Nucleus accumbens (tissue), 56 donors: Measurements from ENCODE around the gene TMEM132D.

Source experiments
- DNase-seq, 56 donors: peaks; one replicate each; lab custom pipeline; 2025; lab: John Stamatoyannopoulos, UW

Gene TMEM132D

DNA sequence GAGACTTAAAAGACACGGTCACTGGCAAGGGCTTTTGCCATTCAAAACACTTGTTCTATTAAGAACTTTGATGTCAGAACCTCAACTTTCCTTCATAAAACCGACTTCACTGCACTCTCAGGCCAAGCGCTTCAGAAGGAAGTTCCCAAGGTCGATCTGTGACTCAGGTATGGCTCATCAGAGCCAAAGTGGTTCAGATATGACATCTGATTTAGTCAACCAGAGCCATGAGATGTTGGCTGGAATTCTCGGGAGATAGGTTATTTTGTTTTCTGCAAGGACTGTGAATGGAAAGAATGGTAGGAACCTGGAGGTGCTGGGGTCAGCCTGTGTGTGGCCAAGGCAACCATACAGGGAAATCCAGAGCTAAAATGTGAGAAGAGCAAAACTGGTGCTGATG lies 604.9 kb downstream of the TMEM132D start:
- no peak for DNase-seq

DNA sequence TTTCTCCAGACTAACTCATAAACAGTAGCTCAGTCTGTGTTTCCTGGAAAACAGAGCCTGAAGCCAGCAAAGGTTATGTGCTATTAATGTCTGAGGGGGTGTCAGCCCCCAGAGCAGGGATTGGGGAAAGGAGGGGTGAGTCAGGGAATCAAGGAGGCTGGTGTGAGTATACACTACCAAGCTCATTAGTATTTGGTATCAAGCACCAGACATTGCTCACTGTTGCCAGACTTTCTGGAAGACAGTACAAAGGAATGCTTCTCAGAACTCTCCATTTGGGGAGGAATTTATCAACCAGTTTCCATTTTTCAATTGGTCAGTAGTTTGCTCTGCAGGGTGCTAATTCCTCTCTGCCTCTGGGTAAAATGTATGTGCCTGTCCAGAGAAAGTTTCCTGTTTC lies 607.2 kb downstream of the TMEM132D start:
- DNase-seq = peak in 1 of 56 donors; percentile 2

DNA sequence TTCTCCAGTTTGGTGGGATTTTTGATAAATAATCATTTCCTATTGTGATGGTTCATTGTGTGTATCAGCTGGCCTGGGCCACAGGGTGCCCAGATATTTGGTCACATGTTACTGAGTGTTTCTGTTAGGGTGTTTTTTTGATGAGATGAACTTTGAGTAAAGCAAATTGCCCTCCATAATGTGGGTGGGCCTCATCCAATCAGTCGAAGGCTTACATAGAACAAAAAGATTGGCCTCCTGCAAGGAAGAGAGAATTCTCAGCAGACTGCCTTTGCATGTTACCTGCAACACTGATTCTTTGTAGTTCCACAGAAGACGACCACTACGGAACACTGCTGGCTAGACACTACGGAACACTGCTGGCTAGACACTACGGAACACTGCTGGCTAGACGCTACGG lies 609.0 kb downstream of the TMEM132D start:
- no peak for DNase-seq

DNA sequence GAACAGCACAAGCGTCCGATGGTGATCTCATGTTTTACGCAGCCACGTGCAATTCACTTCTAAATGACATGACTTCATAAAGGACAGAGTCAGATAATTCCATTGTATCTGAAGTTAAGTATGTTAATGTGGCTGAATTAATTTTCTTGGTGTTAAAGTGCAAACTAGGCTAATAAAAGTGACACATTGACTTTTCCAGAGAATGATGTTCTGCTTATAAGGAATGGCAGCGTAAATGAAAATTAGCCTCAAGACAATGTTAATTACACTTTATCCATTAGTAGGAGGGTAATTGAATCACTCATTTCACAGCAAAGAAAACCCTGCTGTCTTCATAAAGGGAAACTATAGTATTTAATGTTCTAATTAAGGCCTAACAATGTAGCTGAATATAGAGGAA lies 624.1 kb downstream of the TMEM132D start:
- no peak for DNase-seq

DNA sequence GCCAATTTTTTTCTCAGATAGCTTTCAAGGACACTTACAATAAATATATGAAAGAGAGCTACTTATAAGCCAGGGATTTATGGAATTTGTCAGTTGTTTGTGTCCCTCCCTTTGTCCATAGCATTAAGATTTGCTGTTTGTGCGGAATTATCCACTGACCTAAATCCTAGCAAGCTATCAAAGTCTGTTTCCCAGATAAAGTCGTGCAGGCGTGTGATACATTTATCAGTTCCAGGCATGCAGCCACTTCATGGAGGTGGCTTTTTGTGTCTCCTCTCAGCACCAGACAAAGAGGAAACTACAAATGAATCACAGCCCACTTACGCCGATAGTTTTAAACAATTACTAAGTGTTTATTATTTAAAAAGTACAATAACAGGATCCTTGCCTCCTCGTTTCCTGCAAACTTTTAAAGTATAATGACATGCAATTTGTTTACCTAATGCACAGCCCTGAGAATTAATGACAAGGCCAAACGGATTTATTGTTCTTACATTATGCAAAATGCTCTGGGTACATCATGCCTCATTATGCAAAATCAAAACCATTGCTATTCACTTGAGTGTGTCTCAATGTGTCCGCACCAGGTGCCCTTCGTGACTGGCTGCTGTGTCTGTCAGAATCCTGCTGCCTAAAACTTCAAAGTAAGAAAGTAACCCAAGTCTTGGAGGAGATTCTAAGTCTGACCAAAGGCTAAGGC lies 627.3 kb downstream of the TMEM132D start:
- DNase-seq = no peak

DNA sequence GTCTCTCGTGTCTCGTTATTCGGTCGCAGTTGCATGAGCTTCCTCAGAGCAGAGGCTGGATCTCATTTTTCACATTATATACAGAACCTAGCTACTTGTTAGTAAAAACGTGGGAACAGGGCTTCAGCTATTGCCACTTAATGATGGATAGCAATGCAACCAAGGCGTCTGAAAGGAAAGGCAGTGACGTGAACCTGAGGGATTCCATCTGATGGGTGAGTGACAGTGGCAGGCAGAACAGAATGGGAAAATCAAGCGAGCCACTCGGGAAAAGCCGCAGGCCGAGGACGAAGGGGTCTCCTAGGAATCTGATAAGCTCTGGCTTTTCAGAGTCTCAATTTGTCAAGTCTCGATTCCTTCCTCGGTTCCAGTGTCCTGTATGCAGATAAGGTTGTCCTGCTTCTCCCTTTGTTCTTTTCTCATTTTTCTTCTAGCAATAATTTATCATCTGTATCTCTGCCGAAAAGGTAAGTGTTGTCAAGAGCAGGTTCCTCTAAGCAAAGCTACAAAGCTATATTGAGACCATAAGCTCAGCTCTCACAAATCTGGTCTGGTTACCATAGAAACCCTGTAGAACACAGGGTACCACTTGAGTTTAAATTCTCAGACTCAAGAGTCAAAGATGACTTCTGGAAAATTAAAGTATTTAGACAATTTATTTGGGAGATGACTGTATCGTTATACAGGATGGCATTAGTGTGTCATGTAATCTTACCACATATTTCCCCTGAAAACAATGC lies 633.9 kb downstream of the TMEM132D start:
- DNase-seq = no peak

DNA sequence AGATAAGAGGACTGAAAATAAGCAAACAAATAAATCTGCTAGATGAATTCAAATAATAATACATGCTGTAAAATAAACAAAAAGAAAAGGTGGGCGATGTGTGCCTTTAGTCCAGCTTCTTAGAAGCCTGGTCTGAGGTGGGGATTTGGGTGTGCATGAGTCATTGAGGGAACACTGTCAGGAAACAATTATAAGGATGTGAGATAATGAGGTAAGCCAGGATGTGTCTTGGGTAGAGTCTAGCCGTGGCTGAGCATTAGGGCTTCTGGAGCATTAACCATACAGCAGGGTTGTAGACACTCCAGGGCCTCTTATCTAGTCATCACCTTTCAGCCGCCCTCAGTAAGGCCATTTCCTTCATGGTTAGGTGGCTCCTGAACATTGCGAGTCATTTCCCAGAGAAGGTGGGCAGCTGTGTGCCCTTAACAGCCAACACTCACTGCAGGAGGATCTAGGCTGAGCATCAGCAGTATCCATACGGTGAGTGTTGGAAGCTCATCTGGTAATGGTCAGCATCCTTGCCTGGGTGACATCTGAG lies 645.0 kb downstream of the TMEM132D start:
- DNase-seq = no peak

DNA sequence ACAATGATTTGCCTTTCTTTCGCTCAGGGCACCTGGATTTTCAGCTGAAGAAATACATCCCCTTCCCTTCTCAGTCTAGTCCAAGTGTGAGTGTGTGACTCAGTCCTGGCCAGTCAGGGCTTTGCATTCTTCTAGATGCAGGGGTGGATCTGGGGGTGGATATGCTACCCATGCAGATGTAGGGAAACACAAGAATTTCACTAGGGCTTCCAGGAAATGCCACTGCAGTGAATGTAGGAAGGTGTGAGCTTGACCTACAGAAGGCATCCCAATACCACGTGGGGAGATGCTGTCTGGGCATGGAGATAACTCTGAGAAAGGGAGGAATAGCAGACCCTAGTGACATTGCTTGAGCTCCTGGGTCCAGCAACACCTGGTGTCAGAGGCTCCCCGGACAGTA lies 646.3 kb downstream of the TMEM132D start:
- no peak for DNase-seq

DNA sequence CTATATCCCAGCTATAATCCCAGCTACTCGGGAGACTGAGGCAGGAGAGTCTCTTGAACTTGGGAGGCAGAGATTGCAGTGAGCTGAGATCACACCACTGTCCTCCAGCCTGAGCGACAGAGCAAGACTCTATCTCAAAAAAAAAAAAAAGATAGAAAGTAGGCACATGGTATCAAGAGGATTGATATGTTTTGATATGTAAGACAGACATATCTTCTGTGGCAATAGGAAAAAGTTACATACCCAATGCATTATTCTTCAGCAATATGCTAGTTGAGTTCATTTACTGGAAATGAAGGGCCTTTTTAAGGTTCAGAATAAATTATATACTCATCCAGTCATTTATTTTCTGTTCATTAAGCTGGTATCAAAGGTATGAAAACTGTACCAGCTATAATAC lies 657.2 kb downstream of the TMEM132D start:
- no peak for DNase-seq

DNA sequence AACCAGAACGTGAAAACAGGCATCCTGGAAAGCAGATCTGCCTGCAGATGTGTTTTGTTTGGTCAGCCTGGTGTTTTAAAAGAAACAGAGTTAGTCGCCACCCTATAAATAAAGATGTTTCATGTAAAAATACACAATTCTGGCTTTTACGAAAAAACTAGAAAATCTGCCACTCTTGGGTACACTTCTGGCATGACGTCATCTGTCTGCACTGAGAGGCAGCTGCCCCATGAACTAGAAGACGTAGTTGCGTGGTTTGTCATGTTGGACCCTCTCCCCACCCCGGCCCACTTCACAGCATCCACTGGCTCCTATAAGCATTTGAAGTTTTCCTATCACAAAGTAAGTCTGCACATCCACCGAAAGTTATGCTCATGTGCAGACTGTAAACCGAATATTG lies 658.1 kb downstream of the TMEM132D start:
- DNase-seq = no peak

DNA sequence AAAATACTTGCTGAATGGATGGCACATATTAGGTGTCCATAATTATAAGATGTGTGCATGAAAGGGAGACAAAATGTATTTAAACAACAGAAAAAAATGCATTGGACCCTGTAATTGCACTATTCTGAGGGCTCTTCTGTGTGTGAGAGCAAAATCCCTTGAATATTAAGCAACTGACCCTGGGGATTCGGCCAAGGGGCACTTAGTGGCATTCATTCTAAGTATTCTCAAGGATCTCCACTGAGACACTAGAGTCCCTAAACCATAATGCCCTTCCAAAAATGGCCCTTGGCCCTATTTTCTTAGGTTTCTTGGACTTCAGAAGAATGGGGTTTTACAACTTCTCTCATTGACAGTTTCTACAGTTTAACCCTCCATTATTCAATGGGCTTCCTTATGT lies 662.0 kb downstream of the TMEM132D start:
- peak in 6 of 56 donors; percentile 0 to 21 (median 17) for DNase-seq

DNA sequence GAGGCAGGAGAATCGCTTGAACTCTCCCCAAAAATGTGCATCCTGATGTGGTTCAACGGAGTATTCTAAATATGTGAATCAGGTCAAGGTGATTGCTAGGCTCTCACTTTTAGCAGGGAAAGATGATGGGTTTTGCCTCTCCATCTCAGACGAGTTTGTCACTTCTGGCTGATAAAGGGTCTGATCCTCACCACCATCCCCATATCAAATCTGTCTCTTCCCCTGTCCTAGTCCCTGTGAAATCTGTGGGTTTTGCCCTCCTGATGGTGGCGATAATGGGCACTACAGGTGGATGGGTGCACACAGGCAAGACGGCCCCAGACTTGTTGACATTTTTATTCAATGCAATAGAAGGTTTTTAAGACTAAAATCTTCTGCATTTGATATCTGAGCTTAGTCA lies 665.9 kb downstream of the TMEM132D start:
- DNase-seq = no peak

DNA sequence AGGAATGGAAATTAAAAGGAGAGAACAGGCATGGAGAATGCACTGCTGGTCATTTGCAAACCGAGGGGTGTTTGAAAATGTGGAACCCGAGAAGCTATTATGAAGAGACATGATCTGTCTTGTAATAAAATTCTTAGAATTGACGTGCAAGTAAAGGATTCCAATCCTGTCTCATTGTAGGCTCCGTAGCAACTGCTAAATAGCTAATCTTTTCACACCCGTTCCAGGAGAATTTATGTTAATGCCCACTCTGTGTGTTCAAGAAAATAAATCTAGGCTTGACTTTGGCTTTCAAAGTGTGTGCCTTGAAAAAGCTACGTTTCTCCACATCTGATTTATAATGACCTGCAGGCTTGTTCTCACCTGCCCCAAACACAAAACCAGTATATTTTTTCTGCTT lies 669.6 kb downstream of the TMEM132D start:
- no peak for DNase-seq

DNA sequence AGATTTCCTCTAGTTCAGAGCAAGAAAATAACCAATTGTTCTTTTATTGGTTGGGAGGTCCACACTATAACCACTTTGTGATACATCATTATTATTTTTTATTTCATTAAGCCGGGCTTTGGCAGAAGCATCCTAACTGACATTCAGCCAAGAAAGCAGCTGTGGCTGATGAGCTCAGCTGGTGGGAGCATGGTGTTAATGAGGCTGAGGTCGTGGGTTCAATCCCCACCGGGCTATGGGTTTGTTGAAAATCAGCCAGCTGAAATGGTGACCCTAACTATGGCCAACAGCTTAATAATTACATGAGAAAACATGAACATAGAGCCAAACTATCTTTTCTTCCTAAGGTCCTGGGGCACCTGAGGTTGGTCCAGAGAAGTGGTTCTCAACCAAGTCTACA lies 672.3 kb downstream of the TMEM132D start:
- DNase-seq = no peak

DNA sequence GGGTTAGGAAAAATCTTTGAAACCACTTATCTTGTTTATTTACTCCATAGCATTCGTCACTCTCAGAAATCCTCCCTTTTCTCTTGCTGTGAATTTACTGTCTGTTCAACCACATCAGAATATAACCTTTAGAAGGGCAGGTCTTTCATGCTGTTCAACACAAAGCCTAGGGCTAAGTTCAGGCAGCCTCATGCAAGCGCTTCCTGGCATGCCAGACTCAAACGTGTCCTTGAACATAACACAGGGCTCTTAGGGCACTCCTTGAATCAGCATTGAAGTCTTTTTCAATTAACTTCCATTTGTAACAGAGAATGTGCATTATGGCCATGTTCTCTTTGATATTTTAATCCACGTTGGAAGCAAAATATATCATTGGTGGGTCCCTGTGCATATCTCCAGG lies 672.8 kb downstream of the TMEM132D start:
- no peak for DNase-seq

DNA sequence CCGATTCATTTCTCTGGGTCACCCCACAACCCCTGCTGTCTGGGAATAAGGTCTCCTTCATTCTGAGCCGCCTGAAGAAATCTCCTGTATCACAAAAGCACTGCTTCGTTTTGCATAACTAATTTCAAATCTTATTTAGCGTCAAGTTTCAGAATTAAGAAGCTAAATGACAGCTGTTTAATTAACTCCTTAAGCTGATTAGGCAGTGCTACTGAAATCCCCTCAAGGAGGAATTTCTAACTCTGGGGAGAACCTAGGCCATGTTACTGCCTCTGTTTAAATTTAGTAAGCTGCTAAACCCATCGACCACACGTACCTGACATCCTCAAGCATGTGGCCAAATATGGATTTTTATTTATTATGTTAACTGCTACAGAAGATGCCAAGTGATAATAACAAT lies 677.0 kb downstream of the TMEM132D start:
- no peak for DNase-seq

DNA sequence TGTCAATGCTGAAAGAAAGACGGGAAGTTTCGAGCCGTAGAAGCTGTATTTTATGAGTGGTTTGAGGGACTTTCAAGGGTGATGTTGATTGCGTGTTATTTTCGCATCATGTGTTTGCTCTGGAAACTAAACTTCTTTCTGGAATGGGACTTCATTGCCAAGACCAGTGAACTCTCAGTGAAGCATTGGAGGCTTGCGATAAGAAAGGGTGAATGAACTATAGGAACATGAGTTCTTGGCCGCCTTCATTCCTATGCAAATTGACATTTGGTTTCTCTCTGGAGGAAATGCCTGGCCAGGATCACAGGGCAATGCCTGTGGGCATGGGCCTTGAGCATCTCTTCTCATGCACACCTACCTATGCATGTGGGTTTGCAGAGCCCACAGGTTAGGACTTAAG lies 677.8 kb downstream of the TMEM132D start:
- DNase-seq = no peak

DNA sequence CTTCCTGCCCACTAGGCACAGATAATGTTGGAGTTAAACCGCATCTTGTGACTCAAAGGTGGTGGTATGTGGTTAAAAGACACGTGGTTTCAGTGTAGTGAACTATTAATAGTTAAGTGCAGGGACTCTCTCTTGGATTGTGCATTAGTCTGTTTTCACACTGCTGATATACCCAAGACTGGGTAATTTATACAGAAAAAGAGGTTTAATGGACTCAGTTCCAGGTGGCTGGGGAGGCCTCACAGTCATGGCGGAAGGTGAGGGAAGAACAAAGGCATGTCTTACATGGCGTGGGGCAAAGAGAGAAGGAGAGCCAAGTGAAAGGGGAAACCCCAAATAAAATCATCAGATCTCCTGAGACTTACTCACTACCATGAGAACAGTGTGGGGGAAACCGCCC lies 688.3 kb downstream of the TMEM132D start:
- DNase-seq = no peak

DNA sequence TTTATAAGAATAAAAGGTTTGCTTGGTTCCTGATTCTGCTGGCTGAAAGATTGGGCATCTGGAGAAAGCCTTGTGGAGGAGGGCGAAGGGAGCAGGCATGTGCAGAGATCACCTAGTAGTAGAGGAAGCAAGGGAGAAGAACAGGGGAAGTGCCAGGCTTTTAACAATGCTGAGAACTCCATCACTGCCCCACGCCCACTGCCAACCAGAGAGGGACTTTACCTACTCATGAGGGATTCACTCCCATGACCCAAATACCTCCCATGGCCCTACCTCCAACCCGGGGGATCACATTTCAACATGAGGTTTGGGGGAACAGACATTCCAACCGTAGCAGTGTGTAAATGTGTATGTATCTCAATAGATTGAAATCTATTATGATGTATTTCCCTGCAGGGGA lies 690.3 kb downstream of the TMEM132D start:
- no peak for DNase-seq

DNA sequence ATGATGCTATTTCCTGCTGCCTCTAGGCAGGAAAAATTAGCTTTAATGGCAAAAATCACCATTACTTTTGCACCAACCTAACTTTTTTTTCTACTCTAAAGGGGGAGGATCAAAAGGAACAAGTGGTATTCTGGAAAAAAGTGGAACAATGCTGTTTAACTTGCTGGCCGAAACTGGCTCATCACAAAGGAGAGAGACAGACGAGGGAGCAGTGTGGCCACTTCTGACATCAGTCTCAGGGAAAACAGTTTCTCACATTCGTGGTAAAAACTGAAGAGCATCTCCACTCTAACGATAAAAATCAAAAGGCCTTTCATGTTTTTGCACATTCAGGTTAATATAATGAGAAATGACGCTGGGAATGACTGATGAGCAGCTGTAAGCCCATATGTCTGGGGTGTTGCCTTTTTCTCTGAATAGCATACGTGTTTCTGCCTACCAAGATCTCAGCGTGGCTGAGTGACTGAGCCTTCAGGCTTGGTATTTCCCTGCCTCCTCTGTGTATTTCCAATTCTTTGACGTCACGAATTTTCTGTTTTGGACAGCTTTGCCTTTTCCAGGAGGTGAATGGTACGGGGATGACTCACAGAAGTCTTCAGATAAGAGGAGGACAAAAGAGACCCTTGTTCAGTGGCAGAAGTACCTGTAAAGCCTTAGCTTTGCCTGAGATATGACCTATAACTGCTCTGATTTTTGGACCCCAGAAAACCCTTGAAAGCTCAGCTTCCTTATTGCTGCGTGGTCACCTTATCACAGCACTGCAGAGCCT lies 691.8 kb downstream of the TMEM132D start:
- no peak for DNase-seq

DNA sequence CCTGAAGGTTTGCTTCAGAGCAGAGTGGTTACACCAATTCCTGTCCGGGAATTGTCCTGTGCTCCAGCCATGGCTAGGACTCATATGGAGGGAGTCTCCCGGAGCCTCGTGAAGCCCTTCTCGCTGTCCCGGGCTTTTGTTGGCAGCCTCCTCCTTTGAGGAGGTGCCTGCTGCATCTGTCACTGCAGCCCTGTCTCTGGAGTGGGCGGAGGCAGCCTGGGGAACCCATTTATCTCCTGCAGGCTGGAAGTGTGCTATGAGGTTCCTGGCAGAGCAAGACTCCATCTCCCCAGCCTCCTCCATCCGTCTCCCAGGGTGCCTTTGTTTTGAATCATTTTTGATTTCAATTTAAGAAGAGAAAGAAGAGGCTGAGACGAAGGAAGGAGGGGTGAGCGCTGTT lies 695.3 kb downstream of the TMEM132D start:
- peak in 12 of 56 donors; percentile 2 to 44 (median 8) for DNase-seq
